ENCODE measurements around the gene FBLIM1. TPM values are rescaled to one million over a fixed set of nuclear protein-coding genes. Genes with fewer than 3 reads are reported as not detected.
A peak's percentile ranks its signal among the peaks of the same experiment; 100 is the strongest.

Gene FBLIM1
- total RNA-seq, 1 experiment from 2014 or later: 78.3 TPM

DNA sequence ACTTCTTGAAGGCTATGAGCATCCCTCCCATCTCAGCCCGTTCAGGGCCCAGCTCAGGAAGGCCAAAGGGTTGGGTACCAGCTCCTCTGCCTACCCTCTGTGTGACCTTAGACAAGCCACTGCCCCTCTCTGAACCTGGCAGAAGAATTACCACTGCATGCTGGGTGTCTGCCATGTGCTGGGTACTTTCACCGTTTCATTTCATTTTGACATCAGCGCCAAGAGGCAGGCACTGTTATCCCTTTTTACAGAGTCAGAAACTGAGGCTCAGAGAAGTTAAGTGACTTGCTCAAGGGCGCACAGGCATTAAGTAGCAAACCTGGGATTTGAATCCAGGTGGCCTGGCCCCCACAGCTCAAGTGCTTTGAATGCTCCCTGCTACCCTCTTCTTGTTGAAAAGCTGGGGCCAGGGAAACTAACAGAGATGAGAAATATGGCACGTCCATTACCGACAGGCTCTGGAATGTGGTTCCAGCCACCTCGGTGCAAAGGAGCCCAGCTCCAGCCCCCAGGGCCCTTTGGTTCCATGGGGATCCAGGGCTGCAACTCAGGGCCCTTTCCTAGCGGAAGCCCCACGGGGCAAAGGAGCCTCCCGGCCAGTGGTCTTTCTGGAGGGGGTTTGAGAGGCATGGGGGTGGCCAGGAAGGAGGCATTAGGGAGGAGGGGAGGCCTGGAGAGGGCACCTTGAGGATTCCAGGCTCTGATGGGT, 9.8 kb upstream of the FBLIM1 start:
- no peaks in the 10 kb centered on the region; the same call in 1 of the 2 replicates for H3K27me3 Mint-ChIP-seq (ENCODE audit: low read depth)
- CTCF ChIA-PET: interaction anchor here (1.0 to 1.5 kb wide), 2 partner anchors 8 to 10 kb away, joined by 5 to 6 read pairs; no protein-coding TSS in a partner anchor
- H3K4me1 Mint-ChIP-seq: peaks cover 3% of the 10 kb centered on the region; the same call in 1 of the 2 replicates
- H3K27ac Mint-ChIP-seq: no peak overlapping the region; the same call in 1 of the 2 replicates
- H3K36me3 Mint-ChIP-seq: no peaks in the 10 kb centered on the region
- ATAC-seq: peak; percentile 11; the same call in 1 of the 2 replicates
- DNase-seq (ENCODE audit: low spot score): no peak
- H3K4me3 Mint-ChIP-seq: no peak overlapping the region
- POLR2A ChIA-PET: no interaction called here
- H3K9me3 Mint-ChIP-seq: no peaks in the 10 kb centered on the region
- TF ChIP-seq MXD4 (CRISPR knock-in tag; IDR thresholded peaks at IDR 0.05; ENCODE audit: borderline replicate concordance) (no peak), FOXJ3 (CRISPR knock-in tag; IDR thresholded peaks at IDR 0.05; ENCODE audit: borderline replicate concordance) (no peak), ZNF671 (CRISPR knock-in tag; IDR thresholded peaks at IDR 0.05) (no peak), ATF1 (CRISPR knock-in tag; IDR thresholded peaks at IDR 0.05) (no peak), ETV6 (CRISPR knock-in tag; IDR thresholded peaks at IDR 0.05) (no peak), TCF7 (CRISPR knock-in tag; IDR thresholded peaks at IDR 0.05; ENCODE audit: low read depth) (no peak), ZNF121 (CRISPR knock-in tag; IDR thresholded peaks at IDR 0.05) (no peak), ESRRA (CRISPR knock-in tag; IDR thresholded peaks at IDR 0.05; ENCODE audit: borderline replicate concordance) (no peak), EMX1 (CRISPR knock-in tag; IDR thresholded peaks at IDR 0.05) (no peak), GABPB1 (CRISPR knock-in tag; IDR thresholded peaks at IDR 0.05) (no peak), GTF2I (CRISPR knock-in tag; conservative IDR thresholded peaks at IDR 0.05) (no peak), ELF4 (CRISPR knock-in tag; IDR thresholded peaks at IDR 0.05; ENCODE audit: low read depth) (no peak)
- TF ChIP-seq, protein P1, sequence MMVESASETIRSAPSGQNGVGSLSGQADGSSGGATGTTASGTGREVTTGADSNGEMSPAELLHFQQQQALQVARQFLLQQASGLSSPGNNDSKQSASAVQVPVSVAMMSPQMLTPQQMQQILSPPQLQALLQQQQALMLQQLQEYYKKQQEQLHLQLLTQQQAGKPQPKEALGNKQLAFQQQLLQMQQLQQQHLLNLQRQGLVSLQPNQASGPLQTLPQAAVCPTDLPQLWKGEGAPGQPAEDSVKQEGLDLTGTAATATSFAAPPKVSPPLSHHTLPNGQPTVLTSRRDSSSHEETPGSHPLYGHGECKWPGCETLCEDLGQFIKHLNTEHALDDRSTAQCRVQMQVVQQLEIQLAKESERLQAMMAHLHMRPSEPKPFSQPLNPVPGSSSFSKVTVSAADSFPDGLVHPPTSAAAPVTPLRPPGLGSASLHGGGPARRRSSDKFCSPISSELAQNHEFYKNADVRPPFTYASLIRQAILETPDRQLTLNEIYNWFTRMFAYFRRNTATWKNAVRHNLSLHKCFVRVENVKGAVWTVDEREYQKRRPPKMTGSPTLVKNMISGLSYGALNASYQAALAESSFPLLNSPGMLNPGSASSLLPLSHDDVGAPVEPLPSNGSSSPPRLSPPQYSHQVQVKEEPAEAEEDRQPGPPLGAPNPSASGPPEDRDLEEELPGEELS (CRISPR knock-in tag; IDR thresholded peaks at IDR 0.05): no peak
- TF ChIP-seq, protein P2, sequence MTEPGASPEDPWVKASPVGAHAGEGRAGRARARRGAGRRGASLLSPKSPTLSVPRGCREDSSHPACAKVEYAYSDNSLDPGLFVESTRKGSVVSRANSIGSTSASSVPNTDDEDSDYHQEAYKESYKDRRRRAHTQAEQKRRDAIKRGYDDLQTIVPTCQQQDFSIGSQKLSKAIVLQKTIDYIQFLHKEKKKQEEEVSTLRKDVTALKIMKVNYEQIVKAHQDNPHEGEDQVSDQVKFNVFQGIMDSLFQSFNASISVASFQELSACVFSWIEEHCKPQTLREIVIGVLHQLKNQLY (CRISPR knock-in tag; IDR thresholded peaks at IDR 0.05): no peak
- TF ChIP-seq, protein P3, sequence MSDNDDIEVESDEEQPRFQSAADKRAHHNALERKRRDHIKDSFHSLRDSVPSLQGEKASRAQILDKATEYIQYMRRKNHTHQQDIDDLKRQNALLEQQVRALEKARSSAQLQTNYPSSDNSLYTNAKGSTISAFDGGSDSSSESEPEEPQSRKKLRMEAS (CRISPR knock-in tag; IDR thresholded peaks at IDR 0.05): no peak
- TF ChIP-seq, protein P4, sequence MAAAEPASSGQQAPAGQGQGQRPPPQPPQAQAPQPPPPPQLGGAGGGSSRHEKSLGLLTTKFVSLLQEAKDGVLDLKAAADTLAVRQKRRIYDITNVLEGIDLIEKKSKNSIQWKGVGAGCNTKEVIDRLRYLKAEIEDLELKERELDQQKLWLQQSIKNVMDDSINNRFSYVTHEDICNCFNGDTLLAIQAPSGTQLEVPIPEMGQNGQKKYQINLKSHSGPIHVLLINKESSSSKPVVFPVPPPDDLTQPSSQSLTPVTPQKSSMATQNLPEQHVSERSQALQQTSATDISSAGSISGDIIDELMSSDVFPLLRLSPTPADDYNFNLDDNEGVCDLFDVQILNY (CRISPR knock-in tag; IDR thresholded peaks at IDR 0.05): no peak
- TF ChIP-seq, protein P5, sequence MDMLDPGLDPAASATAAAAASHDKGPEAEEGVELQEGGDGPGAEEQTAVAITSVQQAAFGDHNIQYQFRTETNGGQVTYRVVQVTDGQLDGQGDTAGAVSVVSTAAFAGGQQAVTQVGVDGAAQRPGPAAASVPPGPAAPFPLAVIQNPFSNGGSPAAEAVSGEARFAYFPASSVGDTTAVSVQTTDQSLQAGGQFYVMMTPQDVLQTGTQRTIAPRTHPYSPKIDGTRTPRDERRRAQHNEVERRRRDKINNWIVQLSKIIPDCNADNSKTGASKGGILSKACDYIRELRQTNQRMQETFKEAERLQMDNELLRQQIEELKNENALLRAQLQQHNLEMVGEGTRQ (CRISPR knock-in tag; IDR thresholded peaks at IDR 0.05): no peak
- TF ChIP-seq, protein P6, sequence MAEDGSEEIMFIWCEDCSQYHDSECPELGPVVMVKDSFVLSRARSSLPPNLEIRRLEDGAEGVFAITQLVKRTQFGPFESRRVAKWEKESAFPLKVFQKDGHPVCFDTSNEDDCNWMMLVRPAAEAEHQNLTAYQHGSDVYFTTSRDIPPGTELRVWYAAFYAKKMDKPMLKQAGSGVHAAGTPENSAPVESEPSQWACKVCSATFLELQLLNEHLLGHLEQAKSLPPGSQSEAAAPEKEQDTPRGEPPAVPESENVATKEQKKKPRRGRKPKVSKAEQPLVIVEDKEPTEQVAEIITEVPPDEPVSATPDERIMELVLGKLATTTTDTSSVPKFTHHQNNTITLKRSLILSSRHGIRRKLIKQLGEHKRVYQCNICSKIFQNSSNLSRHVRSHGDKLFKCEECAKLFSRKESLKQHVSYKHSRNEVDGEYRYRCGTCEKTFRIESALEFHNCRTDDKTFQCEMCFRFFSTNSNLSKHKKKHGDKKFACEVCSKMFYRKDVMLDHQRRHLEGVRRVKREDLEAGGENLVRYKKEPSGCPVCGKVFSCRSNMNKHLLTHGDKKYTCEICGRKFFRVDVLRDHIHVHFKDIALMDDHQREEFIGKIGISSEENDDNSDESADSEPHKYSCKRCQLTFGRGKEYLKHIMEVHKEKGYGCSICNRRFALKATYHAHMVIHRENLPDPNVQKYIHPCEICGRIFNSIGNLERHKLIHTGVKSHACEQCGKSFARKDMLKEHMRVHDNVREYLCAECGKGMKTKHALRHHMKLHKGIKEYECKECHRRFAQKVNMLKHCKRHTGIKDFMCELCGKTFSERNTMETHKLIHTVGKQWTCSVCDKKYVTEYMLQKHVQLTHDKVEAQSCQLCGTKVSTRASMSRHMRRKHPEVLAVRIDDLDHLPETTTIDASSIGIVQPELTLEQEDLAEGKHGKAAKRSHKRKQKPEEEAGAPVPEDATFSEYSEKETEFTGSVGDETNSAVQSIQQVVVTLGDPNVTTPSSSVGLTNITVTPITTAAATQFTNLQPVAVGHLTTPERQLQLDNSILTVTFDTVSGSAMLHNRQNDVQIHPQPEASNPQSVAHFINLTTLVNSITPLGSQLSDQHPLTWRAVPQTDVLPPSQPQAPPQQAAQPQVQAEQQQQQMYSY (CRISPR knock-in tag; IDR thresholded peaks at IDR 0.05): no peak

Data from WTC11 (cell line).